HG03025 (cell line): ENCODE measurements around the gene ERCC6L.

ENCODE experiments used
- ATAC-seq: cut with Tn5 transposase; IDR thresholded peaks from one replicate; pipeline ENCODE4 v1.9.1; 2021; ENCODE audit warnings: mild to moderate bottlenecking, moderate library complexity; ENCODE audit not compliant: unreplicated experiment, low FRiP score

Gene ERCC6L, protein sequence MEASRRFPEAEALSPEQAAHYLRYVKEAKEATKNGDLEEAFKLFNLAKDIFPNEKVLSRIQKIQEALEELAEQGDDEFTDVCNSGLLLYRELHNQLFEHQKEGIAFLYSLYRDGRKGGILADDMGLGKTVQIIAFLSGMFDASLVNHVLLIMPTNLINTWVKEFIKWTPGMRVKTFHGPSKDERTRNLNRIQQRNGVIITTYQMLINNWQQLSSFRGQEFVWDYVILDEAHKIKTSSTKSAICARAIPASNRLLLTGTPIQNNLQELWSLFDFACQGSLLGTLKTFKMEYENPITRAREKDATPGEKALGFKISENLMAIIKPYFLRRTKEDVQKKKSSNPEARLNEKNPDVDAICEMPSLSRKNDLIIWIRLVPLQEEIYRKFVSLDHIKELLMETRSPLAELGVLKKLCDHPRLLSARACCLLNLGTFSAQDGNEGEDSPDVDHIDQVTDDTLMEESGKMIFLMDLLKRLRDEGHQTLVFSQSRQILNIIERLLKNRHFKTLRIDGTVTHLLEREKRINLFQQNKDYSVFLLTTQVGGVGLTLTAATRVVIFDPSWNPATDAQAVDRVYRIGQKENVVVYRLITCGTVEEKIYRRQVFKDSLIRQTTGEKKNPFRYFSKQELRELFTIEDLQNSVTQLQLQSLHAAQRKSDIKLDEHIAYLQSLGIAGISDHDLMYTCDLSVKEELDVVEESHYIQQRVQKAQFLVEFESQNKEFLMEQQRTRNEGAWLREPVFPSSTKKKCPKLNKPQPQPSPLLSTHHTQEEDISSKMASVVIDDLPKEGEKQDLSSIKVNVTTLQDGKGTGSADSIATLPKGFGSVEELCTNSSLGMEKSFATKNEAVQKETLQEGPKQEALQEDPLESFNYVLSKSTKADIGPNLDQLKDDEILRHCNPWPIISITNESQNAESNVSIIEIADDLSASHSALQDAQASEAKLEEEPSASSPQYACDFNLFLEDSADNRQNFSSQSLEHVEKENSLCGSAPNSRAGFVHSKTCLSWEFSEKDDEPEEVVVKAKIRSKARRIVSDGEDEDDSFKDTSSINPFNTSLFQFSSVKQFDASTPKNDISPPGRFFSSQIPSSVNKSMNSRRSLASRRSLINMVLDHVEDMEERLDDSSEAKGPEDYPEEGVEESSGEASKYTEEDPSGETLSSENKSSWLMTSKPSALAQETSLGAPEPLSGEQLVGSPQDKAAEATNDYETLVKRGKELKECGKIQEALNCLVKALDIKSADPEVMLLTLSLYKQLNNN

DNA sequence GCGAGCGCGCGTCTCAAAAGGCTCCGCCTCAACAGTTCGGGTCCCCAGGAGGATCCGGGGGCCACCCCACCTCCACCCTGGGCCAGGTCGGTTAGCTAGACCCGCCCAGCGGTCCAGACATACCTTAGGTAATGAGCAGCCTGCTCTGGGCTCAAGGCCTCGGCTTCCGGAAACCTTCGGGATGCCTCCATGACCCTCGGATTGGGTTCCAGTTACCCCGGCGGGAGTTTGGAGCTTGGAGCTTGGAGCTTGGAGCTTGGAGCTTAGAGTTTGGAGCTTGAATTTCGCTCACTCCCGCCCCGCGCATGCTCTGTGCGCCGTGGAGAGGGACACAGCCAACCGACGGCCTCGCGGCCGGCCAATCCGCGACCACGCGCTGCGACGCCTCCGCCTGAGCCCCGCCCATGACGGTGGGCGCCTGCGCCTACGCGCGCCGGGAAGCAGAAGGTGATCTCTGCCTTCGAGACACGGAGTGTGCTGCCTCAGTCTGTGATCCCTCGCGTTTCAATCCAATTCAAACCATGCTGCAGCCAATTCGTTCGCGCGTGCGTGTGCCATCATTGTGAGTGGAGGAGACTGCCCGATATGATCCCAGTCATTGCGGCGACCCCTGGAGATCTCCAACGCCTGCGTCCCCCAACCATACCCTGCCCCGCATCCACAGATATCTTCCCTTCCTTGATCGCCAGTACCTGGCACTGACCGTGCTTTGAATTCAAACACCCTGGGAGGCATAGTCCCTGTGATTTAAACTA is at the start of gene ERCC6L:
TSS of gene ERCC6L (minus strand) at position 307 of the 755 bp plus-strand sequence. CDS start at position 191, 116 bp downstream.
- ATAC-seq = peak; percentile 92

- ATAC-seq = no peak
Observed at GRCh38 chrX:72282302-72282701, 43.5 kb upstream of the ERCC6L start.

GRCh38 chrX:72280321-72280845 is 41.6 kb upstream of the ERCC6L start:
- no peak for ATAC-seq

- ATAC-seq = no peak
Observed at GRCh38 chrX:72276478-72276953, 37.7 kb upstream of the ERCC6L start.

- no peak for ATAC-seq
Observed at GRCh38 chrX:72274526-72274925, 35.7 kb upstream of the ERCC6L start.

GRCh38 chrX:72273718-72274117 is 34.9 kb upstream of the ERCC6L start:
- ATAC-seq = no peak

- ATAC-seq = no peak
Observed at GRCh38 chrX:72272868-72273267, 34.0 kb upstream of the ERCC6L start.

DNA sequence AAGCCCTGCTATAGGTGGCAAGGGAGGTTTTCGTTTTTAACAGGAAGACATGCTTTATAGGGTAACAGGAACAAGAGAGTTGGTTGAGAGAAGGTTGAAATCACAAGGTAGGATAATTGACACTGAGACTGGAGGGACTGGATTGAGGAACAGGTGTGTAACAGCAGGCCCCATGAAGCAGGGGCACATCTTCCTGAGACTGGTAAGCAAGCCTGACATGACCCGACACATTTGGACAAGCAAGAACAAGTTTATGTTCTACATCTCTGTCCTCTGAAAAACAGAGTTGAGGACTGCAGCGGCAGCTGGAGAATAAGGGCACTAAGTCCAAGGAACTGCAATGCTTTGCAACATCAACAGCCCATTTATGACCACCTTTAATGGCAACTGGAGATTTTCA is 33.0 kb upstream of the ERCC6L start:
- ATAC-seq = no peak

DNA sequence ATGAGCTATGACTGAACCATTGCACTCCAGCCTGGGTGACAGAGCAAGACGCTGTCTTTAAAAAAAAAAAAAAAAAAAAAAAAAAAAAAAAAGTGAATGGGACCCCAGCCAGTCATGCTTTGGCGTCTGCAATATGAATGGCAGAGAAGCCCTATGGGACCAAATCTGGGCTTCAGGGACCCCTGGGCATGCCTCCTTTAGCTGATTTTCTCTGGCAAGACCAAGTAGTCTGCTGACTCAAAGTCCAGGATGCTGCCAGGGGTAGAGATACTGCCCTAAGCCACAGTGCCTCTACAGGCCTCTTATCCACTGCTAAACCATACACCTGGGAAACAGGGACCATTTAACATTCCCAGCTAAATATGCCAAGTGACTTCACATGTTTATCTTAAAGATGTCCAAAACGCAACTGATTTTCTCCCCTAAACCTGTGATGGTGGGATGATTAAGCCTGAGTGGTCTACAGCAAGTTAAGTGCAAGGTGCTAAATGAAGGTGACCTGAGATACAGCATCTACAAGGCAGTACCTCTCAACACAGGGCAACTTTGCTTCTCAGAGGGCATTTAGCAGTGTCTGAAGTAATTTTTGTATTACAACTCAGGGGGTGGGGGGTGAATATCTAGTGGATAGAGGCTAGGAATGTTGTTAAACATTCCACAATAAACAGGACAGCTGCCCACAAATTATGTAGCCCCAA is 32.4 kb upstream of the ERCC6L start:
- no peak for ATAC-seq

GRCh38 chrX:72270316-72270866 is 31.6 kb upstream of the ERCC6L start:
- no peak for ATAC-seq

DNA sequence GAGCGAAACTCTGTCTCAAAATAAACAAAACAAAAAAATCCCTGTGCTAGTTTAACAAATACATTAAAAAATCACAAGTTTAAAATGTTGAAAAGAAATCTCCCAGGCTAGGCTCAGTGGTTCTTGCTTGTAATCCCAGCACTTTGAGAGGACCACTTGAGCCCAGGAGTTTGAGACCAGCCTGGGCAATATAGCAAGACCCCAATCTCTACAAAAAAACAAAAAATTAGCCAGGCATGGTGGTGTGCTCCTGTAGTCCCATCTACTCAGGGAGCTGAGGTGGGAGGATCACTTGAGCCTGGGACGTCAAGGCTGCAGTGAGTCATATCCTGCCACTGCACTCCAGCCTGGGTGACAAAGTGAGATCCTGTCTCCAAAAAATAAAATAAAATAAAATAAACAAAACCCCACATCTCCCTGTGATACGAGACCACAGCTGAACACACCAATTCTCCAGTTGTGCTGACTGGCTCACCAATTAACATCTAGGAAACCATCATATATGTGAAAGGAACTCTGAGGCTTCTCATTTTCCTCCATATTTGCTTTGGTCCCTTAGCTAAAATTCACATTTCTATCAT is 30.9 kb upstream of the ERCC6L start:
- no peak for ATAC-seq

GRCh38 chrX:72268597-72269365 is 30.0 kb upstream of the ERCC6L start:
- ATAC-seq = no peak

DNA sequence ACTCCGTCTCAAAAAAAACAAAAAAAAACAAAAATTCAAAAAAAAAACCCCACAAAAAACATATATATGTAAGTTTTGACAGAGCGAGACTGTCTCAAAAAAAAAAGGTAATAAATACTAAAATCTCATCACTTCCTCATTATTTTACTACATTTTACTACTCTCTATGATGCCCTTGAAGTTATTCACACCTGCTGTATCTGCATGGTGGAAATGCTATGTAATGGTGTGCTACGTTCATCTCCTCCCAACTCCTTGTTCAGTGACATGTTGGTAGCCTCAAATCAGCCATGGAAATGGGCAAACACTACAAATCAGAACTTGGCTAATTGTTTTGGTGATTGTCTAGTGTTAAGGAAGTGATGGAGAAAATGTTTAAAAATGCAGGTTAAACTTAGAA is 26.4 kb upstream of the ERCC6L start:
- no peak for ATAC-seq

DNA sequence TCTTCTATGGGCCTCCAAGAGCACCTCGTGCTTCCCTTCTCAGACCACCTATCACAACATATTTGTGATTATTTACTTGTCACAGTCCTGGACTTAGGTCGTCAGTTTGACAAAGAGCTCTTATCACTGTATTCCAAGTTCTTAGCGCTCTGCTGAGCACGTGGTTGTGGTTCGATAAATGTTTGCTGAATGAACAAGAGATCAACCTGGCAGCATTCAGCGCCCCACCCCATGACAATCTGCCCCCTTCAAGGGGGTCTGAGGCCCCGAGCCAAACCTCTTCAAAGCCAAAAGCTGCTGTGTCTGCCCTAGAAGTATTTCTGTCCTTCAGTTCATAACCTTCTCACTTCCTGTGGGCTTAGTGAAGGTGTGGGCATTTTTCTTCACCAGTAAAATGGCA is 23.2 kb upstream of the ERCC6L start:
- ATAC-seq = no peak

GRCh38 chrX:72260448-72260847 is 21.6 kb upstream of the ERCC6L start:
- no peak for ATAC-seq

- ATAC-seq = no peak
Observed at GRCh38 chrX:72258174-72258573, 19.3 kb upstream of the ERCC6L start.

DNA sequence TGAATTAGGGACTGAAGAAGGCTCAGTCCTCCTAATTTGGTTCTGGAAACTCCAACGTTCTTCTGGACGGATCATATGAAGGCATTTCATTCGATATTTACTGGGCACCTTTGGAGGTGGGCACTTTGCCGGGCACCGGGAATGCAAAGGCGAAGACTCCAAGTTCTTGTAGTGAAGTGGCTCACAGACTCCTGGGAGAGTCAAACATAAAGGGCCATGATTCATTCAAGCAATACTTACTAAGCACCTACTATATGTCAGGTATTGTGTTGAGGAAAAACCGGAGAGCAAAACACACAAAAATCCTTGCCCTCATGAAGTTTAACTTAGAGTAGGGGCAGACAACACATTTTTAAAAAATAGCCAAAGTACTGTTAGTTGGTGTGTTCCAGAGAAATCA is 17.0 kb upstream of the ERCC6L start:
- no peak for ATAC-seq

DNA sequence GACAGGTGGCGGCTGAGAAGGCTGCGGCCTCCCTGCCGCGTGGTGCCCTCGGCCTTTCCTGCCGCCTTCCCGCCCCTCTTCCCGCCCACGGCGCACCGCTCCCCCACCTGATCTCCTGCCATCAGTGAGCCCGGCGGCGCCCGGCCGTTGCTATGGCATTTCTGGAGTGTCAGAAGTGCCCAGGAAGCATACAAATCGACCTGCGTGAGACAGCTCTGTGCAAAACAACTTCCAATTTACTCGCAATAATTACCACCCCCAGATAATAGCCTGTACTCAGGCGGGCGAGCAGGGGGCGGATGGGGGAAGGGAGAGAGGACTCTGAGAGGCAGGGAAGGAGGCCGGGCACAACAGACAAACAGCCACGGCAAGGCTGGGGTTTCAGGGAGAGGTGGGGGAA is 16.6 kb upstream of the ERCC6L start:
- ATAC-seq = no peak
